Superior temporal gyrus (tissue), 1 donor: ENCODE measurements around the gene NOXA1.
"Not testable (repeated sequence)": the region's sequence is repeated elsewhere in the genome, so short reads cannot be mapped to it uniquely, and the experiment has no call there.

ENCODE experiments used
- DNase-seq: peaks from one replicate; pipeline ENCODE4 v3.0.0-alpha.2; 2016; ENCODE audit errors: extremely low spot score

Gene NOXA1

GRCh38 chr9:137439158-137439714 lies 16.0 kb downstream of the NOXA1 start:
- DNase-seq: no peak

- DNase-seq: no peak
These were observed 18.2 kb downstream of the NOXA1 start, which contains the start of gene ENTPD8 for GRCh38 chr9:137441289-137441934. TSS of gene ENTPD8 (minus strand) at chr9:137441357. CDS start at chr9:137438285, 3,072 bp downstream.

- no peak for DNase-seq
These were observed 18.7 kb downstream of the NOXA1 start for GRCh38 chr9:137441935-137442321.

- DNase-seq: no peak
These were observed 21.1 kb downstream of the NOXA1 start for GRCh38 chr9:137444106-137444790.

- DNase-seq: peak; percentile 83
These were observed 22.1 kb downstream of the NOXA1 start for GRCh38 chr9:137445275-137445807.

- no peak for DNase-seq
These were observed 22.8 kb downstream of the NOXA1 start for GRCh38 chr9:137445930-137446431.

- DNase-seq: no peak
These were observed 23.8 kb downstream of the NOXA1 start for GRCh38 chr9:137446851-137447471.

- no peak for DNase-seq
These were observed 24.8 kb downstream of the NOXA1 start for GRCh38 chr9:137447722-137448601.

- DNase-seq: no peak
These were observed 25.4 kb downstream of the NOXA1 start for GRCh38 chr9:137448602-137448962.

- DNase-seq: no peak
These were observed 26.1 kb downstream of the NOXA1 start for GRCh38 chr9:137449081-137449844.

- no peak for DNase-seq
These were observed 26.8 kb downstream of the NOXA1 start for GRCh38 chr9:137449931-137450538.

- not testable (repeated sequence) for DNase-seq
These were observed 27.5 kb downstream of the NOXA1 start for GRCh38 chr9:137450539-137451222.

- not testable (repeated sequence) for DNase-seq
These were observed 28.2 kb downstream of the NOXA1 start for GRCh38 chr9:137451264-137452005.

GRCh38 chr9:137452006-137452760 lies 29.0 kb downstream of the NOXA1 start:
- no peak for DNase-seq

- DNase-seq: no peak
These were observed 29.8 kb downstream of the NOXA1 start for GRCh38 chr9:137452761-137453642.

- no peak for DNase-seq
These were observed 30.5 kb downstream of the NOXA1 start for GRCh38 chr9:137453643-137454081.

GRCh38 chr9:137454145-137454596 lies 31.0 kb downstream of the NOXA1 start:
- no peak for DNase-seq
